ENCODE measurements around the gene STX2. TPM values are rescaled to one million over a fixed set of nuclear protein-coding genes. Genes with fewer than 3 reads are reported as not detected.

STX2 gene
- total and polyA plus RNA-seq, 2 experiments from 2014 or later, result 16.4 to 35.4 TPM

DNA sequence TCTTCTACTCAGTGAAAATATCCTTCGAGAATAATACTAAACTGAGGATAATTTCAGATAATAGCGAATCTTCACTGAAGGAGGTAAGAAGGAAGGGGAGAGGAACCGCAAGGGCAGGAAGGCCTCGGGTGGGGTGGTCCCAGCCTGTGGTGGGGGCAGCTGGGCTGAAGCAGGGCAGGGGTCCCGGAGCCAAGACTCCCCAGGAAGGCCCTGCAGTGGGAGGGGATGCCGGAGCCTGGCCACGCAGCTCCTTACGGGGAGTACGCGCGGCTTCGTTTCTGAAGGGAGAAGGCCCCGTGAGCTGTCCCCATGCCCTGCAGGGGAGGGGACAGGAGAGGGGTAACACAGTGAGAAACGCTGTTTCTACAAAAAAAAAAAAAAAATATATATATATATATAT, 21.2 kb downstream of the STX2 start:
- Mint-ChIP-seq H3K27me3 (ENCODE audit: insufficient read depth, low read depth, poor library complexity) (peaks cover 12% of the 10 kb centered on the region), H3K27ac (no peak overlapping the region), H3K9me3 (no peaks in the 10 kb centered on the region), H3K36me3 (ENCODE audit: low read depth) (no peaks in the 10 kb centered on the region; the same call in 1 of the 3 replicates), H3K4me3 (no peak overlapping the region), H3K4me1 (peaks cover 58% of the 10 kb centered on the region)
- H2AFZ ChIP-seq, result no peak overlapping the region
- no peak for DNase-seq (ENCODE audit: low spot score)
- no peak overlapping the region for H3K4me2 ChIP-seq
- no peak for TF ChIP-seq NANOG (IDR thresholded peaks at IDR 0.05; ENCODE audit: borderline replicate concordance)
- TF ChIP-seq EZH2 (IDR thresholded peaks at IDR 0.05; ENCODE audit: low read depth, unreplicated experiment), result no peak
- 0 out of 2 replicates have a peak, but pooled peaks cover 8% of the 10 kb centered on the region for H3F3A ChIP-seq (replicated peaks; ENCODE audit: low read depth)
- no peaks in the 10 kb centered on the region for H3K9me2 ChIP-seq (ENCODE audit: insufficient read depth)
- no peak for ATAC-seq
- H3K79me2 ChIP-seq (replicated peaks; ENCODE audit: insufficient read depth), result 0 out of 2 replicates have a peak, but pooled peaks cover 4% of the 10 kb centered on the region
- H3K27me3 ChIP-seq (ENCODE audit: insufficient read depth), result no peaks in the 10 kb centered on the region
- no peak overlapping the region for H3K4me3 ChIP-seq
- peaks cover 6% of the 10 kb centered on the region for H3K36me3 ChIP-seq (ENCODE audit: insufficient read depth)
- H3K27ac ChIP-seq (ENCODE audit: low read depth), result no peak overlapping the region
- no peaks in the 10 kb centered on the region for H4K20me1 ChIP-seq (replicated peaks; ENCODE audit: insufficient read depth)
- peaks cover 34% of the 10 kb centered on the region for H3K4me1 ChIP-seq (ENCODE audit: insufficient read depth)

DNA sequence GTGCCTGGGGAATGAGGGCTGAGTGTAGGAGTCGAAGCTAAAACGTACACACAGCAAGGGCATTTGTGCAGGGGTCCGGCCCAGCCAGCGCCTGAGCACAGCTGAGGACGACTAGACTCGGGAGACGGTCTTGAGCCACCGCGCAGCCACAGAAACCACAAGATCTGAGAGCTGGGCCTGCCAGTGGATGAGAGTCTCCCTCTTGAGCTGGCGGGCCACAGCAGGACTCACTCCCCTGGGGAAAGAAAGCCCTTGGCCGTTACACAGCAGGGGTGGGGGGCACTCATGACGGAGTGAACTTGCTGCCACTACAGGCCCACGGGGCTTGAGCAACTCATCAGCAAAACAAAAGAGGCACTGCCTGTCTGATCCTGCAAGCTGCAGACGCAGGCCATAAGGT, 23.0 kb downstream of the STX2 start:
- Mint-ChIP-seq H3K27ac (peak overlapping the region; percentile 91), H3K27me3 (ENCODE audit: insufficient read depth, low read depth, poor library complexity) (peaks cover 10% of the 10 kb centered on the region), H3K9me3 (no peaks in the 10 kb centered on the region), H3K4me1 (peaks cover 67% of the 10 kb centered on the region), H3K36me3 (ENCODE audit: low read depth) (no peaks in the 10 kb centered on the region; the same call in 2 of the 3 replicates), H3K4me3 (no peak overlapping the region)
- H3K79me2 ChIP-seq (replicated peaks; ENCODE audit: insufficient read depth), result 0 out of 2 replicates have a peak, but pooled peaks cover 4% of the 10 kb centered on the region
- peaks cover 7% of the 10 kb centered on the region; the same call in 1 of the 2 replicates for H3F3A ChIP-seq (replicated peaks; ENCODE audit: low read depth)
- no peaks in the 10 kb centered on the region; the same call in 1 of the 2 replicates for H3K36me3 ChIP-seq (ENCODE audit: insufficient read depth)
- peaks cover 46% of the 10 kb centered on the region for H3K4me1 ChIP-seq (ENCODE audit: insufficient read depth)
- H3K27ac ChIP-seq (ENCODE audit: low read depth), result peak overlapping the region; percentile 80
- no peaks in the 10 kb centered on the region for H3K9me2 ChIP-seq (ENCODE audit: insufficient read depth)
- H3K4me2 ChIP-seq, result peak overlapping the region; percentile 42; the same call in 1 of the 2 replicates
- ATAC-seq (no peak; the same call in 2 of the 3 replicates), DNase-seq (ENCODE audit: low spot score) (peak; percentile 34)
- H4K20me1 ChIP-seq (replicated peaks; ENCODE audit: insufficient read depth), result no peaks in the 10 kb centered on the region
- H2AFZ ChIP-seq, result no peak overlapping the region
- no peaks in the 10 kb centered on the region for H3K27me3 ChIP-seq (ENCODE audit: insufficient read depth)
- no peak overlapping the region for H3K4me3 ChIP-seq
- no peak for TF ChIP-seq NANOG (IDR thresholded peaks at IDR 0.05; ENCODE audit: borderline replicate concordance)
- TF ChIP-seq, protein P1, sequence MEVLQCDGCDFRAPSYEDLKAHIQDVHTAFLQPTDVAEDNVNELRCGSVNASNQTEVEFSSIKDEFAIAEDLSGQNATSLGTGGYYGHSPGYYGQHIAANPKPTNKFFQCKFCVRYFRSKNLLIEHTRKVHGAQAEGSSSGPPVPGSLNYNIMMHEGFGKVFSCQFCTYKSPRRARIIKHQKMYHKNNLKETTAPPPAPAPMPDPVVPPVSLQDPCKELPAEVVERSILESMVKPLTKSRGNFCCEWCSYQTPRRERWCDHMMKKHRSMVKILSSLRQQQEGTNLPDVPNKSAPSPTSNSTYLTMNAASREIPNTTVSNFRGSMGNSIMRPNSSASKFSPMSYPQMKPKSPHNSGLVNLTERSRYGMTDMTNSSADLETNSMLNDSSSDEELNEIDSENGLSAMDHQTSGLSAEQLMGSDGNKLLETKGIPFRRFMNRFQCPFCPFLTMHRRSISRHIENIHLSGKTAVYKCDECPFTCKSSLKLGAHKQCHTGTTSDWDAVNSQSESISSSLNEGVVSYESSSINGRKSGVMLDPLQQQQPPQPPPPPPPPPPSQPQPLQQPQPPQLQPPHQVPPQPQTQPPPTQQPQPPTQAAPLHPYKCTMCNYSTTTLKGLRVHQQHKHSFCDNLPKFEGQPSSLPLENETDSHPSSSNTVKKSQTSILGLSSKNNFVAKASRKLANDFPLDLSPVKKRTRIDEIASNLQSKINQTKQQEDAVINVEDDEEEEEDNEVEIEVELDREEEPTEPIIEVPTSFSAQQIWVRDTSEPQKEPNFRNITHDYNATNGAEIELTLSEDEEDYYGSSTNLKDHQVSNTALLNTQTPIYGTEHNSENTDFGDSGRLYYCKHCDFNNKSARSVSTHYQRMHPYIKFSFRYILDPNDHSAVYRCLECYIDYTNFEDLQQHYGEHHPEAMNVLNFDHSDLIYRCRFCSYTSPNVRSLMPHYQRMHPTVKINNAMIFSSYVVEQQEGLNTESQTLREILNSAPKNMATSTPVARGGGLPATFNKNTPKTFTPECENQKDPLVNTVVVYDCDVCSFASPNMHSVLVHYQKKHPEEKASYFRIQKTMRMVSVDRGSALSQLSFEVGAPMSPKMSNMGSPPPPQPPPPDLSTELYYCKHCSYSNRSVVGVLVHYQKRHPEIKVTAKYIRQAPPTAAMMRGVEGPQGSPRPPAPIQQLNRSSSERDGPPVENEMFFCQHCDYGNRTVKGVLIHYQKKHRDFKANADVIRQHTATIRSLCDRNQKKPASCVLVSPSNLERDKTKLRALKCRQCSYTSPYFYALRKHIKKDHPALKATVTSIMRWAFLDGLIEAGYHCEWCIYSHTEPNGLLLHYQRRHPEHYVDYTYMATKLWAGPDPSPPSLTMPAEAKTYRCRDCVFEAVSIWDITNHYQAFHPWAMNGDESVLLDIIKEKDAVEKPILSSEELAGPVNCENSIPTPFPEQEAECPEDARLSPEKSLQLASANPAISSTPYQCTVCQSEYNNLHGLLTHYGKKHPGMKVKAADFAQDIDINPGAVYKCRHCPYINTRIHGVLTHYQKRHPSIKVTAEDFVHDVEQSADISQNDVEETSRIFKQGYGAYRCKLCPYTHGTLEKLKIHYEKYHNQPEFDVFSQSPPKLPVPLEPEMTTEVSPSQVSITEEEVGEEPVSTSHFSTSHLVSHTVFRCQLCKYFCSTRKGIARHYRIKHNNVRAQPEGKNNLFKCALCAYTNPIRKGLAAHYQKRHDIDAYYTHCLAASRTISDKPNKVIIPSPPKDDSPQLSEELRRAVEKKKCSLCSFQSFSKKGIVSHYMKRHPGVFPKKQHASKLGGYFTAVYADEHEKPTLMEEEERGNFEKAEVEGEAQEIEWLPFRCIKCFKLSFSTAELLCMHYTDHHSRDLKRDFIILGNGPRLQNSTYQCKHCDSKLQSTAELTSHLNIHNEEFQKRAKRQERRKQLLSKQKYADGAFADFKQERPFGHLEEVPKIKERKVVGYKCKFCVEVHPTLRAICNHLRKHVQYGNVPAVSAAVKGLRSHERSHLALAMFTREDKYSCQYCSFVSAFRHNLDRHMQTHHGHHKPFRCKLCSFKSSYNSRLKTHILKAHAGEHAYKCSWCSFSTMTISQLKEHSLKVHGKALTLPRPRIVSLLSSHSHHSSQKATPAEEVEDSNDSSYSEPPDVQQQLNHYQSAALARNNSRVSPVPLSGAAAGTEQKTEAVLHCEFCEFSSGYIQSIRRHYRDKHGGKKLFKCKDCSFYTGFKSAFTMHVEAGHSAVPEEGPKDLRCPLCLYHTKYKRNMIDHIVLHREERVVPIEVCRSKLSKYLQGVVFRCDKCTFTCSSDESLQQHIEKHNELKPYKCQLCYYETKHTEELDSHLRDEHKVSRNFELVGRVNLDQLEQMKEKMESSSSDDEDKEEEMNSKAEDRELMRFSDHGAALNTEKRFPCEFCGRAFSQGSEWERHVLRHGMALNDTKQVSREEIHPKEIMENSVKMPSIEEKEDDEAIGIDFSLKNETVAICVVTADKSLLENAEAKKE (CRISPR knock-in tag; IDR thresholded peaks at IDR 0.05), result no peak
- TF ChIP-seq ZNF114 (CRISPR knock-in tag; IDR thresholded peaks at IDR 0.05), result no peak
- no peak for TF ChIP-seq EZH2 (IDR thresholded peaks at IDR 0.05; ENCODE audit: low read depth, unreplicated experiment)
- TF ChIP-seq, protein P2, sequence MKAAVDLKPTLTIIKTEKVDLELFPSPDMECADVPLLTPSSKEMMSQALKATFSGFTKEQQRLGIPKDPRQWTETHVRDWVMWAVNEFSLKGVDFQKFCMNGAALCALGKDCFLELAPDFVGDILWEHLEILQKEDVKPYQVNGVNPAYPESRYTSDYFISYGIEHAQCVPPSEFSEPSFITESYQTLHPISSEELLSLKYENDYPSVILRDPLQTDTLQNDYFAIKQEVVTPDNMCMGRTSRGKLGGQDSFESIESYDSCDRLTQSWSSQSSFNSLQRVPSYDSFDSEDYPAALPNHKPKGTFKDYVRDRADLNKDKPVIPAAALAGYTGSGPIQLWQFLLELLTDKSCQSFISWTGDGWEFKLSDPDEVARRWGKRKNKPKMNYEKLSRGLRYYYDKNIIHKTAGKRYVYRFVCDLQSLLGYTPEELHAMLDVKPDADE (IDR thresholded peaks at IDR 0.05), result no peak
- no peak for TF ChIP-seq JUNB (IDR thresholded peaks at IDR 0.05; ENCODE audit: unreplicated experiment)
- no peak for TF ChIP-seq STAT1 (IDR thresholded peaks at IDR 0.05; ENCODE audit: unreplicated experiment)
- no peak for TF ChIP-seq ZNF331 (CRISPR knock-in tag; IDR thresholded peaks at IDR 0.05; ENCODE audit: low read depth)
- no peak for TF ChIP-seq EZH2phosphoT487 (IDR thresholded peaks at IDR 0.05; ENCODE audit: unreplicated experiment)
- TF ChIP-seq POLR2AphosphoS5 (IDR thresholded peaks at IDR 0.05; ENCODE audit: low read depth), result no peak
- no peak for TF ChIP-seq CREB1 (CRISPR knock-in tag; IDR thresholded peaks at IDR 0.05; ENCODE audit: low read depth)
- TF ChIP-seq, protein P3, sequence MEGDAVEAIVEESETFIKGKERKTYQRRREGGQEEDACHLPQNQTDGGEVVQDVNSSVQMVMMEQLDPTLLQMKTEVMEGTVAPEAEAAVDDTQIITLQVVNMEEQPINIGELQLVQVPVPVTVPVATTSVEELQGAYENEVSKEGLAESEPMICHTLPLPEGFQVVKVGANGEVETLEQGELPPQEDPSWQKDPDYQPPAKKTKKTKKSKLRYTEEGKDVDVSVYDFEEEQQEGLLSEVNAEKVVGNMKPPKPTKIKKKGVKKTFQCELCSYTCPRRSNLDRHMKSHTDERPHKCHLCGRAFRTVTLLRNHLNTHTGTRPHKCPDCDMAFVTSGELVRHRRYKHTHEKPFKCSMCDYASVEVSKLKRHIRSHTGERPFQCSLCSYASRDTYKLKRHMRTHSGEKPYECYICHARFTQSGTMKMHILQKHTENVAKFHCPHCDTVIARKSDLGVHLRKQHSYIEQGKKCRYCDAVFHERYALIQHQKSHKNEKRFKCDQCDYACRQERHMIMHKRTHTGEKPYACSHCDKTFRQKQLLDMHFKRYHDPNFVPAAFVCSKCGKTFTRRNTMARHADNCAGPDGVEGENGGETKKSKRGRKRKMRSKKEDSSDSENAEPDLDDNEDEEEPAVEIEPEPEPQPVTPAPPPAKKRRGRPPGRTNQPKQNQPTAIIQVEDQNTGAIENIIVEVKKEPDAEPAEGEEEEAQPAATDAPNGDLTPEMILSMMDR (conservative IDR thresholded peaks at IDR 0.05; ENCODE audit: low read depth in 2 of 2), result no peak

Data from GM23338 (cell line).